ENCODE measurements around the gene CHN1. TPM values are rescaled to one million over a fixed set of nuclear protein-coding genes. Genes with fewer than 3 reads are reported as not detected.

CHN1 gene
- total and polyA plus RNA-seq, 4 donors, result 18.8 to 29.8 (median 24.1) TPM

DNA sequence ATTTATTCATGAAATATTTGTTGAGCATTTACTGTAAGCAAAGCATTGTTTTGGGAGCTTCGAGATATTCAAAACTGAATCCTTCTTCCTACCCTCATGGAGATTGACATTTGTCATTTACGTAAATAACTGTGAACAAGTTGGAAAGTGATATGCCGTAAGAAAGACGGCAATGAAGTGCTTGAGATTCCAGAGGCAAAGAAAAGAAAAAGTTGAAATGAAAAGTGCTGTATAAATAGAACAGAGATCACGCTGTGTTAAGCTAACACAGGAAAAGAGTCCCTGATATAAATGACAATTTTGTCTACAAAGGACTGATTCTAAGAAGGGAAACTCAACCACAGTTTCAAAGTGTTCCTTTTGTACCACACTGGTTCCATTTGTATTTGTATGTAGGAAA lies 242.7 kb downstream of the CHN1 start:
- Histone ChIP-seq H3K4me3 (ENCODE audit: low read length in 2 of 2) (no peak overlapping the region), H3K27me3 (ENCODE audit: control insufficient read depth in 1 of 2, insufficient read depth in 2 of 2, low read length in 1 of 2) (no peaks in the 10 kb centered on the region), H3K36me3 (ENCODE audit: control insufficient read depth in 1 of 2, insufficient read depth in 2 of 2, low read length in 1 of 2) (no peaks in the 10 kb centered on the region), H3K9me3 (ENCODE audit: control insufficient read depth, low read length) (no peaks in the 10 kb centered on the region), H3K4me1 (ENCODE audit: control insufficient read depth in 1 of 2, insufficient read depth in 2 of 2, low read length in 2 of 2) (no peaks in the 10 kb centered on the region), H3K27ac (ENCODE audit: low read depth in 1 of 2, low read length in 2 of 2) (no peak overlapping the region)
- DNase-seq, result no peak
- WGBS, 2 donors, result 24 to 29% methylated on average over 5 of the region's 5 CpGs
- no peak for ATAC-seq (ENCODE audit: low FRiP score)
- intact Hi-C loops (cut with DNase I), result no loop called here

DNA sequence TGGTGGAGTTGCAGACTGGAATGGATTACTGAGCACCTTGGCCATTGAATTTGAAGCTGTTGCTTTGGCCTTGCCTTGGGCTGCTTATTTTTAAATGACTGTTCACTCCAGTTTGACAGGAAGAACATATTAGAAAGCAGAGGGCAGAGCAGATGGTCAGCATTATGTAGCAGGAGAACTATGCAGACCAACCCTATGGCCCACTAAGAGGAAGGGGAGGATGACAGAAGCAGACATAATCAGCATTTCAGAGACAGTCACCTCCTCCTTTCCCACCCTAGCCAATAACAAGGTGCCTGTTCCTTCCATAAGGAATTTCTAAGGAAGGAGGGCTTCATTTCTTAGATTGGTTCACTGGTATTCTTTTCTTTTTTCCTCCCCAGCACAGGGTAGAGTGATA lies 243.3 kb downstream of the CHN1 start:
- ATAC-seq (ENCODE audit: low FRiP score) (no peak), DNase-seq (no peak)
- no peaks in the 10 kb centered on the region for H3K36me3 ChIP-seq (ENCODE audit: control insufficient read depth in 1 of 2, insufficient read depth in 2 of 2, low read length in 1 of 2)
- no peak overlapping the region for H3K27ac ChIP-seq (ENCODE audit: low read depth in 1 of 2, low read length in 2 of 2)
- no peaks in the 10 kb centered on the region for H3K9me3 ChIP-seq (ENCODE audit: control insufficient read depth, low read length)
- no peaks in the 10 kb centered on the region for H3K27me3 ChIP-seq (ENCODE audit: control insufficient read depth in 1 of 2, insufficient read depth in 2 of 2, low read length in 1 of 2)
- intact Hi-C loops (cut with DNase I), result no loop called here
- no peaks in the 10 kb centered on the region for H3K4me1 ChIP-seq (ENCODE audit: control insufficient read depth in 1 of 2, insufficient read depth in 2 of 2, low read length in 2 of 2)
- H3K4me3 ChIP-seq (ENCODE audit: low read length in 2 of 2), result no peak overlapping the region

DNA sequence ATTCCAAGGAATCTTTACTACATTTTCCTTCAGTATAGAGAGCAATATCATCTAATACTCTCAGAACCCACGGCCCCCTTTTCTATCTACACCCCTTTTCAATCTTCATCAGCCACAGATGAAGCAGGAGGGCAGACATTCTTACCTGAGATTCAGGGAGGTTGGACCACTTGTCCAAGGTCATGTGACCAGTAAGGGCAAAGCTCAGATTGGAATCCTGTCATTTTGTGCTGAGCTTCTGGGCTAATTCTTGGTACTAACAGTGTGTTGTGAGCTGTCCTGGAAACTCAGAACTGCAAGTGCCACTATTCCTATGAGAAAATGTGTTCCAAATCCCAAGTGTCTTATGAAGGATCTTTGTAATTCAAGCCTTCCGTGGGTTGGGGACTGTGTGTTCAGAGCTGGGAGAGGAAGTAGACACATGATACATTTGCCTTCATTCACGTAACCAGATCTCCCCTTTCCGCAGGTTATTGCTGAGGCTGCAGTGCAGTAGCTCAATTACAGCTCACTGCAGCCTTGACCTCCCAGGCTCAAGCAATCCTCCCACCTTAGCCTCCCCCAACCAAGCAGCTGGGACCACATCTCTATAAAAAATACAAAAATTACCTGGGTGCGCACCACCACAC lies 244.2 kb downstream of the CHN1 start:
- H3K4me1 ChIP-seq (ENCODE audit: control insufficient read depth in 1 of 2, insufficient read depth in 2 of 2, low read length in 2 of 2), result no peaks in the 10 kb centered on the region
- no peak for DNase-seq
- H3K27me3 ChIP-seq (ENCODE audit: control insufficient read depth in 1 of 2, insufficient read depth in 2 of 2, low read length in 1 of 2), result no peaks in the 10 kb centered on the region
- ATAC-seq (ENCODE audit: low FRiP score), result no peak
- H3K36me3 ChIP-seq (ENCODE audit: control insufficient read depth in 1 of 2, insufficient read depth in 2 of 2, low read length in 1 of 2), result no peaks in the 10 kb centered on the region
- H3K9me3 ChIP-seq (ENCODE audit: control insufficient read depth, low read length), result no peaks in the 10 kb centered on the region
- 94 to 95% methylated on average over 5 of the region's 5 CpGs for WGBS, 2 donors
- no peak overlapping the region for H3K27ac ChIP-seq (ENCODE audit: low read depth in 1 of 2, low read length in 2 of 2)
- intact Hi-C loops (cut with DNase I), result no loop called here
- H3K4me3 ChIP-seq (ENCODE audit: low read length in 2 of 2), result no peak overlapping the region

DNA sequence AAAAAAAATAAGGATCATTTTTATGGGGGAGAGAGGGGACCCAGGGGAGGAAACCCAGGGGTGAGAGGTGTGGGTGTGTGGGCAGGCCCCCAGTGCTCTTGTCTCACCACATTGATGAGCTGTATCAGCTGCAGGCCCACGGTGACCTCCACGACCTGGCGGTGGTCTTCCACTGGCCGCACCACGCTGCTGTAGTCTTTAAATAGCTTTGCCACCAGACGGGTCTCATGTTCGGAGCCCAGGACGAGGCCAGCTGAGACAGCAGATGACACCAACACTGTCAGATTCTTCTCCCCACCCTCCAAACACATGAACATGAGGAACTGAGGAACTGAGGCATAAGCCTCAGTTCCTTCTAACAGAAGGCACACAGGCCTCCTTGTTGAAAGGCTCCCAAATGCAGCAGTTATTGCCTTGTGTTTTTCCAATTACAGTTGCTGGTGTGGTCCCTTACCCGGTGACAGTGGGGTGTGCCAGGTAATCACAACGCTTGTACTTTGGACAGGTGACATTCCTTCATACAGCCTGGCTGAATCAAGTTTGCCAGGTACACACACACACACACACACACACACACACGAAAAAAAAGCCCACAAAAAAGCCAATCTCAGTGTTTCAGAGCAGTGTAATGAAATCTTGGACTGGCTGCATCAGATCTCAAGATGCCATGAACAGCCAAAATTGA lies 245.7 kb downstream of the CHN1 start:
- H3K4me3 ChIP-seq (ENCODE audit: low read length in 2 of 2), result no peak overlapping the region
- no peaks in the 10 kb centered on the region for H3K36me3 ChIP-seq (ENCODE audit: control insufficient read depth in 1 of 2, insufficient read depth in 2 of 2, low read length in 1 of 2)
- H3K27ac ChIP-seq (ENCODE audit: low read depth in 1 of 2, low read length in 2 of 2), result no peak overlapping the region
- DNase-seq (no peak), ATAC-seq (ENCODE audit: low FRiP score) (no peak)
- 86 to 94% methylated on average over 11 of the region's 11 CpGs for WGBS, 2 donors
- H3K4me1 ChIP-seq (ENCODE audit: control insufficient read depth in 1 of 2, insufficient read depth in 2 of 2, low read length in 2 of 2), result no peaks in the 10 kb centered on the region
- no peaks in the 10 kb centered on the region for H3K9me3 ChIP-seq (ENCODE audit: control insufficient read depth, low read length)
- H3K27me3 ChIP-seq (ENCODE audit: control insufficient read depth in 1 of 2, insufficient read depth in 2 of 2, low read length in 1 of 2), result no peaks in the 10 kb centered on the region
- intact Hi-C loops (cut with DNase I), result no loop called here

DNA sequence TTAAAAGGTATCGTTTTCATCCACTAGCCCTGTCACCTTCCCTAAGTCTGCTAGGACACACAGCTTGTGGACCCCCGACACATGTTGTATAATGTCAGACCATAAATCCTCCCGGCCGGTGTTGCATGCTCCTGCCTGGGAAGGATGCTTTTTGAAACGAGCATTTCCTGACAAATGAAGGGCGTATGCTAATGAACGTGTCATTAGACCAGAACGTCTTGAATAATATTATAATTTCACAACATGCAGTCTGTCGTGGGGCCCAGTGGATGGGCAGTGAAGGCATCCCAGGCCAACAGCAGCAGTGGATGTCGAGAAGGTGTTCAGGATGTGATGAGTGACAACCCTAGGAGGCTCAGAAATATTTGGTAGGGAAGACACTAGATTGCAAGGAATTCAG lies 248.4 kb downstream of the CHN1 start:
- H3K27ac ChIP-seq (ENCODE audit: low read depth in 1 of 2, low read length in 2 of 2), result no peak overlapping the region
- intact Hi-C loops (cut with DNase I), result no loop called here
- H3K36me3 ChIP-seq (ENCODE audit: control insufficient read depth in 1 of 2, insufficient read depth in 2 of 2, low read length in 1 of 2), result no peaks in the 10 kb centered on the region
- H3K4me3 ChIP-seq (ENCODE audit: low read length in 2 of 2), result no peak overlapping the region
- WGBS, 2 donors, result 74 to 77% methylated on average over 10 of the region's 10 CpGs
- H3K27me3 ChIP-seq (ENCODE audit: control insufficient read depth in 1 of 2, insufficient read depth in 2 of 2, low read length in 1 of 2), result no peaks in the 10 kb centered on the region
- no peaks in the 10 kb centered on the region for H3K4me1 ChIP-seq (ENCODE audit: control insufficient read depth in 1 of 2, insufficient read depth in 2 of 2, low read length in 2 of 2)
- H3K9me3 ChIP-seq (ENCODE audit: control insufficient read depth, low read length), result no peaks in the 10 kb centered on the region
- no peak for ATAC-seq (ENCODE audit: low FRiP score)
- no peak for DNase-seq

DNA sequence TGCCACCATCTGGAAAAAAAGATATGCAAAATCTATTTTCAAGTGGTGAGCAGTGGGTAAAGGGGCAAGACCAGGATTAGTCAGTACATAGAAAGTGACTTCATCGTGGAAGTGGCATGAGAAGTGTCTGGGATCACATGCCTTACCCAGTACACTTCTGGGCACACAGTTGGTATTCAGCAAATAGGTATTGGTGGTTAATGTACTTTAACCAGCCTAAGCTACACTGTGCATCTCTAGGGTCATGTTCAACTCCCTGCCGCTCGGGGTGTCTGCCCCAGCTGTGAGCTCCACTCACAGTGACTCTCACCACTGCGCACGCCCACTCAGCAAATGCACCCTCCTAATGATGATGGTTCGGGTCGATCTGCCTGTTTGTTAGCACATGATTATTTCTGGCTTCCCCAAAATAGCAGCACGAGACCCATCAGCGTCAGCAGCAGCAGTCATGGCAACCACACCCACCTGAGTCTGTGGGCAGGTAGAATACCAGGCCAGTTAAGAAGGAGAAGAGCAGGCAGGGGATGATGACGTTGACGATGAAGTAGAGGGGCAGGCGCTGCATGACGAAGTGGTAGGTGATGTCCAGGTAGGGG lies 252.0 kb downstream of the CHN1 start:
- H3K4me3 ChIP-seq (ENCODE audit: low read length in 2 of 2), result no peak overlapping the region
- H3K27me3 ChIP-seq (ENCODE audit: control insufficient read depth in 1 of 2, insufficient read depth in 2 of 2, low read length in 1 of 2), result no peaks in the 10 kb centered on the region
- H3K27ac ChIP-seq (ENCODE audit: low read depth in 1 of 2, low read length in 2 of 2), result no peak overlapping the region
- no peak for DNase-seq
- H3K36me3 ChIP-seq (ENCODE audit: control insufficient read depth in 1 of 2, insufficient read depth in 2 of 2, low read length in 1 of 2), result no peaks in the 10 kb centered on the region
- intact Hi-C loops (cut with DNase I), result no loop called here
- H3K9me3 ChIP-seq (ENCODE audit: control insufficient read depth, low read length), result no peaks in the 10 kb centered on the region
- ATAC-seq (ENCODE audit: low FRiP score), result no peak
- no peaks in the 10 kb centered on the region for H3K4me1 ChIP-seq (ENCODE audit: control insufficient read depth in 1 of 2, insufficient read depth in 2 of 2, low read length in 2 of 2)
- WGBS, 2 donors, result 90 to 92% methylated on average over 13 of the region's 13 CpGs

DNA sequence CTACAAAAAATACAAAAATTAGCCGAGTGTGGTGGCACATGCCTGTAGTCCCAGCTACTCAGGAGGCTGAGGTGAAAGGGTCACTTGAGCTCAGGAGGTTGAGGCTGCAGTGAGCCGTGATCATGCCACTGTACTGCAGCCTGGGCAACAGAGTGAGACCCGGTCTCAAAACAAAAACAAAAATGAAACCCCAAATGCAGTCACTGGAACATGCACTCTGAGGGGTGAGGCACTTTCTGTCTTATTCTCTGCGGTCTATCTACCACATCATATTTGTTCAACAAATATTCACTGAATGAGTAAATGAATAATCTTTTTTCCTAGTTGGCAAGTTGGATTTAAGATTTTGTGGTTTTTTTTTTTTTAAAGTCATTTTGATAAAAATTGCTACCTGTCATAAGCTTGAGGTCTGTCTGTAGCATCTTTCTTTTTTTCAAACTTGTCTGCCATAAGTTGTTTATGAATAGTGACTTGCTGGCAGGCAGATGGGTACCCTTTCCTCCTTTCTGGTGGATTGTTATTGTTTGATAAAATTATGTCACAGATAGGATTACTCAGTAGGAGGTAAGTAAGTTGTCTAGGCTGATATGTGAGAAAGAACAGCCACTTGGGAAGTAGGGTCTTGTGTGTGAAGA lies 252.7 kb downstream of the CHN1 start:
- Histone ChIP-seq H3K27ac (ENCODE audit: low read depth in 1 of 2, low read length in 2 of 2) (no peak overlapping the region), H3K4me1 (ENCODE audit: control insufficient read depth in 1 of 2, insufficient read depth in 2 of 2, low read length in 2 of 2) (no peaks in the 10 kb centered on the region), H3K9me3 (ENCODE audit: control insufficient read depth, low read length) (no peaks in the 10 kb centered on the region), H3K4me3 (ENCODE audit: low read length in 2 of 2) (no peak overlapping the region), H3K36me3 (ENCODE audit: control insufficient read depth in 1 of 2, insufficient read depth in 2 of 2, low read length in 1 of 2) (no peaks in the 10 kb centered on the region), H3K27me3 (ENCODE audit: control insufficient read depth in 1 of 2, insufficient read depth in 2 of 2, low read length in 1 of 2) (no peaks in the 10 kb centered on the region)
- intact Hi-C loops (cut with DNase I), result no loop called here
- no peak for ATAC-seq (ENCODE audit: low FRiP score)
- DNase-seq, result no peak
- WGBS, 2 donors, result 91% methylated on average over 4 of the region's 4 CpGs

DNA sequence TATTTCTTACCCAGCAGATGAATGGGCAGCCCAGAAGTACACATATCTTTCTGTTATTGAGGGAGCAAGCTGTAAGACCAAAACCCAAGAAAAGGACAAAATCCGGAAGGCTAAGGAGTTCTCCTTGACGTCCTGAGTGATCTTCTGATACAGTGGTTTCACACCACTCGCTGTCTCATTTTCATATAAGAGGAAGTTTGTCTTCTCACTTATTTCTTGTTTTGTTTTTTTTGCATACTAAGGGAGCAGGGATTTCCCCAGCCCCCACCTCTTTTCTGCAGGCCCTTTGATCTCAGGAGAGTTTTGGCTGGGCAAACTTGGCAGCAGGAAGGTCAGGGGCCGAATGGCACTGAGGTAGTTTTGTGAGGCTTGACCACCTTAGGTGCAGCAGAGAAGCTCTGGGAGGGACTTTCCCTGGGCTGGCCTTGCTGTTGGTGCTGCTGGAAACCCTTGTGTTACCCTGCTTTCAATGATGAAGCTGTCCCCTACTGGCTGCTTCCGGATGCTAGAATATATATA lies 254.2 kb downstream of the CHN1 start:
- intact Hi-C loops (cut with DNase I), result no loop called here
- Histone ChIP-seq H3K4me1 (ENCODE audit: control insufficient read depth in 1 of 2, insufficient read depth in 2 of 2, low read length in 2 of 2) (no peaks in the 10 kb centered on the region), H3K27ac (ENCODE audit: low read depth in 1 of 2, low read length in 2 of 2) (no peak overlapping the region), H3K9me3 (ENCODE audit: control insufficient read depth, low read length) (no peaks in the 10 kb centered on the region), H3K36me3 (ENCODE audit: control insufficient read depth in 1 of 2, insufficient read depth in 2 of 2, low read length in 1 of 2) (no peaks in the 10 kb centered on the region), H3K27me3 (ENCODE audit: control insufficient read depth in 1 of 2, insufficient read depth in 2 of 2, low read length in 1 of 2) (no peaks in the 10 kb centered on the region), H3K4me3 (ENCODE audit: low read length in 2 of 2) (no peak overlapping the region)
- ATAC-seq (ENCODE audit: low FRiP score) (no peak), DNase-seq (no peak)
- 86% methylated on average over 5 of the region's 5 CpGs for WGBS, 2 donors

Data from aorta (tissue), 5 donors.